ENCODE data around the gene TBX10. TPM values are rescaled to one million over a fixed set of nuclear protein-coding genes. Genes with fewer than 3 reads are reported as not detected.

TBX10 gene
- polyA plus RNA-seq, 1 donor (not counting 4 experiments of a cell fraction or from before 2014, with no cell fraction given) = not detected

DNA sequence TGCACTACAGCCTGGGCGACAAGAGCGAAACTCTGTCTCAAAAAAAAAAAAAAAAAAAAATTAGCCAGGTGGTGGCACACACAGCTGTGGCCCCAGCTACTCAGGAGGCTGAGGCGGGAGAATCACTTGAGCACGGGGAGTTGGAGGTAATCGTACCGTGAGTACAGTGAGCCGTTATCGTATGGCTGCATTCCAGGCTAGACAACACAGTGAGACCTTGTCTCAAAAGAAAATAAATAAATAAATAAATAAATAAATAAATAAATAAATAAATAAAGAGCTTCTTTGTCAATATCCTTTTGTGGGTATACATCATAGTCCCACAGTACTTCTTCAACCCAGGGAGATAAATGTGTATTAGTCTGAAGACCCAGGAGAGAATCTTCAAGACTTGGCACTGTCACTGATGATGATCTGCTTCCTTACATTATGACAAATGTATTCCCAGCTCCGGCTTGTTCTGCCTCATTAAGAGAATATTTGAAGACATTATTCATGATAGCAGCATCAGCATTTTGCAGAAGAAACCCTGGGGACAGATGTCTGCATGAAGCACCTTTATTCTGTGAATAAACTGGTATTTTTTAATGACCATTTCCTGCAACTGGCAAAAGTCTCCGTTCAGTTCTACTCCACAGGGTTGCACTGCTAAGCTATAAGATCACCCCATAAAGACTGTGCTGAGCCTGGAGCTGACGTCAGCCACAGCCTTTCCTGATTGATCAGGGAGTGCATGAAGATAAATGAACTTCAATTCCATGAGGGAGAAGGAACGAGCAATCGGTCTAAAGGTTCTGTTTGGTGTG lies 12.6 kb upstream of the TBX10 start:
- DNase-seq (ENCODE audit: low read depth, low spot score) = no peak
- Histone ChIP-seq H3K4me1 (ENCODE audit: control insufficient read depth, extremely low read depth, insufficient read depth, low read length) (peaks cover 15% of the 10 kb centered on the region), H3K9me1 (ENCODE audit: control insufficient read depth, extremely low read depth, insufficient read depth, low read length) (no peaks in the 10 kb centered on the region), H3K4me2 (ENCODE audit: control insufficient read depth, extremely low read depth, insufficient read depth, low read depth, low read length) (peak overlapping the region; percentile 2), H3K27me3 (ENCODE audit: control insufficient read depth, extremely low read depth, insufficient read depth, low read length) (no peaks in the 10 kb centered on the region), H3K4me3 (ENCODE audit: control insufficient read depth in 2 of 3, extremely low read depth in 1 of 3, insufficient read depth in 2 of 3, low read depth in 1 of 3, low read length in 3 of 3) (no peak overlapping the region), H4K20me1 (ENCODE audit: control insufficient read depth, extremely low read depth, insufficient read depth, low read length) (no peaks in the 10 kb centered on the region), H3K9me3 (ENCODE audit: control insufficient read depth, low read depth, low read length) (no peaks in the 10 kb centered on the region), H3K27ac (ENCODE audit: control insufficient read depth, insufficient read depth, low read length) (no peak overlapping the region), H3K36me3 (ENCODE audit: control insufficient read depth in 2 of 2, extremely low read depth in 1 of 2, insufficient read depth in 2 of 2, low read length in 2 of 2) (no peaks in the 10 kb centered on the region), H2AFZ (ENCODE audit: control insufficient read depth, low read length) (no peak overlapping the region), H3K79me2 (ENCODE audit: control insufficient read depth, insufficient read depth, low read length) (no peaks in the 10 kb centered on the region), H3K9ac (ENCODE audit: control insufficient read depth, extremely low read depth, insufficient read depth, low read length) (no peak overlapping the region)
- TF ChIP-seq, protein P1, sequence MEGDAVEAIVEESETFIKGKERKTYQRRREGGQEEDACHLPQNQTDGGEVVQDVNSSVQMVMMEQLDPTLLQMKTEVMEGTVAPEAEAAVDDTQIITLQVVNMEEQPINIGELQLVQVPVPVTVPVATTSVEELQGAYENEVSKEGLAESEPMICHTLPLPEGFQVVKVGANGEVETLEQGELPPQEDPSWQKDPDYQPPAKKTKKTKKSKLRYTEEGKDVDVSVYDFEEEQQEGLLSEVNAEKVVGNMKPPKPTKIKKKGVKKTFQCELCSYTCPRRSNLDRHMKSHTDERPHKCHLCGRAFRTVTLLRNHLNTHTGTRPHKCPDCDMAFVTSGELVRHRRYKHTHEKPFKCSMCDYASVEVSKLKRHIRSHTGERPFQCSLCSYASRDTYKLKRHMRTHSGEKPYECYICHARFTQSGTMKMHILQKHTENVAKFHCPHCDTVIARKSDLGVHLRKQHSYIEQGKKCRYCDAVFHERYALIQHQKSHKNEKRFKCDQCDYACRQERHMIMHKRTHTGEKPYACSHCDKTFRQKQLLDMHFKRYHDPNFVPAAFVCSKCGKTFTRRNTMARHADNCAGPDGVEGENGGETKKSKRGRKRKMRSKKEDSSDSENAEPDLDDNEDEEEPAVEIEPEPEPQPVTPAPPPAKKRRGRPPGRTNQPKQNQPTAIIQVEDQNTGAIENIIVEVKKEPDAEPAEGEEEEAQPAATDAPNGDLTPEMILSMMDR (optimal IDR thresholded peaks at IDR 0.05 in 1 of 3, IDR thresholded peaks at IDR 0.05 in 1 of 3, conservative IDR thresholded peaks at IDR 0.05 in 1 of 3; ENCODE audit: extremely low read depth in 1 of 3, insufficient read depth in 2 of 3, low read length in 3 of 3) = no peak
- no peak for TF ChIP-seq EZH2 (IDR thresholded peaks at IDR 0.05; ENCODE audit: low read length)
- FAIRE-seq = peak; percentile 67
- dilution Hi-C loops (cut with MboI; ENCODE audit: extremely low pct_ligation_motif_present, low sequenced_read_pairs) = no loop called here

DNA sequence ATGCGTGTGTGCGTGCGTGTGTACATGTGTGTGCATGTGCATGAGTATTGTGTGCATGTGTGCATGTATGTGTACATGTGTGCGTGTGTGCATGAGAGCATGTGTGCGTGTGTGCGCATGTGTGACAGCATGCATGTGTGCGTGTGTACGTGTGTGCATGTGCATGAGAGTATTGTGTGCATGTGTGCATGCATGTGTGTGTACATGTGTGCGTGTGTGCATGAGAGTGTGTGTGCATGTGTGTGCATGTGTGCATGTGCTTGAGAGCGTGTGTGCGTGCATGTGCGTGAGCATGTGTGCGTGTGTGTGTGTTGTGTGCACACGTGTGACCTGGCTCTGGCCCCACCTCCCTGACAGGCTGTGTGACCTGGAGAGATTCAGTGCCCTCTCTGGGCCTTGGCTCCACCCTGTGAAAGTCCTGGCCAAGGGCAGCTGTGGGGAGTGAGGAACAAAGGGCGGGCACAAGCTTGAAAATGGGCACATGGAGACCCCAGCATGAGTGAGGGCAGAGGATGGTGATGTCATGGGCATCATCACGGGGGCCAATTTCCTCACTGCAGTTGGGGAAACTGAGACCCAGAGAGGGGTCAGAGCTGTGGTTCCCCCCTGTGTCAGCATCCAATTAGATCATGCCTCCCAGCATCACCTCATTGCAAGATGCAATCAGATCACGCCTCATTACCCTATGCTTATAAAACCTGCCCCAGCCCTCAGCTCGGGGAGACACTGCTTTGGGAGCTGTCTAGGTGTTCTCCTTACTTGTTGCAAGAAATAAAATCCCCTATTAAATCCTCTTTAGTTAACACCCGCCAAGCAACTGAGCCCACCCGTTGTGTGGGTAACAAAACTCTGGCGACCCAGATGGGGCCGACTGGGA lies 10.3 kb upstream of the TBX10 start:
- TF ChIP-seq, protein P1 (optimal IDR thresholded peaks at IDR 0.05 in 1 of 3, IDR thresholded peaks at IDR 0.05 in 1 of 3, conservative IDR thresholded peaks at IDR 0.05 in 1 of 3; ENCODE audit: extremely low read depth in 1 of 3, insufficient read depth in 2 of 3, low read length in 3 of 3) = no peak
- no peak for TF ChIP-seq EZH2 (IDR thresholded peaks at IDR 0.05; ENCODE audit: low read length)
- Histone ChIP-seq H4K20me1 (ENCODE audit: control insufficient read depth, extremely low read depth, insufficient read depth, low read length) (no peaks in the 10 kb centered on the region), H2AFZ (ENCODE audit: control insufficient read depth, low read length) (no peak overlapping the region), H3K9me3 (ENCODE audit: control insufficient read depth, low read depth, low read length) (no peaks in the 10 kb centered on the region), H3K4me1 (ENCODE audit: control insufficient read depth, extremely low read depth, insufficient read depth, low read length) (peaks cover 6% of the 10 kb centered on the region), H3K79me2 (ENCODE audit: control insufficient read depth, insufficient read depth, low read length) (no peaks in the 10 kb centered on the region), H3K9me1 (ENCODE audit: control insufficient read depth, extremely low read depth, insufficient read depth, low read length) (no peaks in the 10 kb centered on the region), H3K4me2 (ENCODE audit: control insufficient read depth, extremely low read depth, insufficient read depth, low read depth, low read length) (no peak overlapping the region), H3K27me3 (ENCODE audit: control insufficient read depth, extremely low read depth, insufficient read depth, low read length) (no peaks in the 10 kb centered on the region), H3K4me3 (ENCODE audit: control insufficient read depth in 2 of 3, extremely low read depth in 1 of 3, insufficient read depth in 2 of 3, low read depth in 1 of 3, low read length in 3 of 3) (no peak overlapping the region), H3K36me3 (ENCODE audit: control insufficient read depth in 2 of 2, extremely low read depth in 1 of 2, insufficient read depth in 2 of 2, low read length in 2 of 2) (no peaks in the 10 kb centered on the region), H3K9ac (ENCODE audit: control insufficient read depth, extremely low read depth, insufficient read depth, low read length) (no peak overlapping the region), H3K27ac (ENCODE audit: control insufficient read depth, insufficient read depth, low read length) (no peak overlapping the region)
- DNase-seq (ENCODE audit: low read depth, low spot score) (no peak), FAIRE-seq (no peak)
- dilution Hi-C loops (cut with MboI; ENCODE audit: extremely low pct_ligation_motif_present, low sequenced_read_pairs) = no loop called here

All from keratinocyte (primary cell).